ENCODE measurements around the gene CHN2. TPM values are rescaled to one million over a fixed set of nuclear protein-coding genes. Genes with fewer than 3 reads are reported as not detected.

The CHN2 gene
- total RNA-seq, 6 donors from 2014 or later = 6.2 to 13.7 (median 11.2) TPM

DNA sequence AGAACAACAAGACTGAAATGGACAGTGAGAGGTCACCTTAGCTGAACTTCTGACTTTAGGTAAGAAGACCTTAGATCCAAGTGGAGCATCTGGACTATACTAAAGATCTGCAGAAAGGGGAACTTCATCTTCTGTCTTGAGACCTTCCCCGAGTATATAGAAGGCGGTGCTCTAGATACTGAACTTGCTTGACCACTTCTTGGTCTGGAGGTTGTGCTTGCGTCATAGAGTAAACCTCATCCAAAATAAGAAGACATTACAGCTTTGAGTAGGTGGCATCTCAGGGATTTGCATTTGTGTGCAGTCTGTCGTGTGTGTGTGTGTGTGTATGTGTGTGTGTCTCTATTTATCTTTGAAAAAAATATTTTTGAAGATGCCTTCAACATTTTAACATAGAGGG lies 157.5 kb downstream of the CHN2 start:
- Histone ChIP-seq H3K4me1 (no peaks in the 10 kb centered on the region), H3K36me3 (no peaks in the 10 kb centered on the region), H3K27me3 (no peaks in the 10 kb centered on the region), H3K27ac (no peak overlapping the region), H3K4me3 (no peak overlapping the region), H3K9me3 (no peaks in the 10 kb centered on the region)
- no peak for DNase-seq
- 37 to 52% methylated on average over 4 of the region's 4 CpGs for WGBS, 2 donors
- TF ChIP-seq, protein P1, sequence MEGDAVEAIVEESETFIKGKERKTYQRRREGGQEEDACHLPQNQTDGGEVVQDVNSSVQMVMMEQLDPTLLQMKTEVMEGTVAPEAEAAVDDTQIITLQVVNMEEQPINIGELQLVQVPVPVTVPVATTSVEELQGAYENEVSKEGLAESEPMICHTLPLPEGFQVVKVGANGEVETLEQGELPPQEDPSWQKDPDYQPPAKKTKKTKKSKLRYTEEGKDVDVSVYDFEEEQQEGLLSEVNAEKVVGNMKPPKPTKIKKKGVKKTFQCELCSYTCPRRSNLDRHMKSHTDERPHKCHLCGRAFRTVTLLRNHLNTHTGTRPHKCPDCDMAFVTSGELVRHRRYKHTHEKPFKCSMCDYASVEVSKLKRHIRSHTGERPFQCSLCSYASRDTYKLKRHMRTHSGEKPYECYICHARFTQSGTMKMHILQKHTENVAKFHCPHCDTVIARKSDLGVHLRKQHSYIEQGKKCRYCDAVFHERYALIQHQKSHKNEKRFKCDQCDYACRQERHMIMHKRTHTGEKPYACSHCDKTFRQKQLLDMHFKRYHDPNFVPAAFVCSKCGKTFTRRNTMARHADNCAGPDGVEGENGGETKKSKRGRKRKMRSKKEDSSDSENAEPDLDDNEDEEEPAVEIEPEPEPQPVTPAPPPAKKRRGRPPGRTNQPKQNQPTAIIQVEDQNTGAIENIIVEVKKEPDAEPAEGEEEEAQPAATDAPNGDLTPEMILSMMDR (IDR thresholded peaks at IDR 0.05) = no peak
- TF ChIP-seq POLR2AphosphoS5 (IDR thresholded peaks at IDR 0.05) (no peak), EP300 (IDR thresholded peaks at IDR 0.05) (no peak), POLR2A (IDR thresholded peaks at IDR 0.05) (no peak)
- ATAC-seq (ENCODE audit: low FRiP score in 2 of 2) = peak in 1 of 2 donors; percentile 48

DNA sequence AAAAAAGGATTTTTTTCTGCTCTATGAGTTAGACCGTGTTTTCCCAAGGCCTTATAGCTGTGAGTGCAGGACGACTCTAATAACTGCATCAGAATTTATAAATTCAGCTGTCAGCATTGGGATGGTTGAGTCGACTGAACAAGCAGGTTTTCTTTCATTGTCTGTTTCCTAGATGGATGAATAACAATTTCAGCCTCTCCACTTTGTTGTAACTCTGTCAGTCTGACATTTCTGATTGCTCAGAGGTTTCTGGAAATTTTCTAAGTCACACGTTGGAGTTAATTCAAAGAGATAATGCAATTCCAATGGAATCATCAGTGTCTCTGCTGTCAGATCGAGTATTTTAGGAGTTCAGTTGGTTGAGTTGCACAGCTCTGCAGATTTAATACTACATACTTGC lies 159.2 kb downstream of the CHN2 start:
- TF ChIP-seq EP300 (IDR thresholded peaks at IDR 0.05) = no peak
- TF ChIP-seq POLR2A (IDR thresholded peaks at IDR 0.05) = no peak
- TF ChIP-seq, protein P1 (IDR thresholded peaks at IDR 0.05) = no peak
- no peak for TF ChIP-seq POLR2AphosphoS5 (IDR thresholded peaks at IDR 0.05)
- WGBS, 2 donors = 82 to 91% methylated on average over 5 of the region's 5 CpGs
- no peaks in the 10 kb centered on the region for H3K9me3 ChIP-seq

DNA sequence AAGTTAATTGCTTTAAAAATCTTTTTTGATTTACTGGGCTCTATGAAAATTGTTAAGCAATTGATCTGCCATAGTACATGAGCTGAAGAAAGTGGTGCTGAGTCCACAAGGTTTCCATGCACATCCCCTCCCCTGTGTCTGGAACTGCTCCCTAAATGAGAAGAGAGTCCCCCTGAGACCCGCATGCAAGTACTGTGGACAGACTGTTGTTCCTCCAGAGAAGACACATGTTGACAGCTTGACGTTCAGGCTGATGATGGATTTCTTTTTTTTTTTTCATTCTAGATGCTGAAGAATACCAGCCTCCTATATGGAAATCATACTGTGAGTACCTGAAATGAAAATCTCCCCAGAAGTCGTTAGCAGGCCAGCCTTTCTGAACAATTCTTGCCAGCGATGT lies 159.8 kb downstream of the CHN2 start:
- H3K9me3 ChIP-seq = no peaks in the 10 kb centered on the region
- no peak for DNase-seq
- H3K4me3 ChIP-seq = no peak overlapping the region
- no peak for ATAC-seq (ENCODE audit: low FRiP score in 2 of 2)
- H3K27ac ChIP-seq = no peak overlapping the region
- H3K27me3 ChIP-seq = no peaks in the 10 kb centered on the region
- TF ChIP-seq POLR2A (IDR thresholded peaks at IDR 0.05) = no peak
- TF ChIP-seq, protein P1 (IDR thresholded peaks at IDR 0.05) = no peak
- no peak for TF ChIP-seq POLR2AphosphoS5 (IDR thresholded peaks at IDR 0.05)
- no peak for TF ChIP-seq EP300 (IDR thresholded peaks at IDR 0.05)
- WGBS, 2 donors = 88 to 97% methylated on average over 4 of the region's 4 CpGs
- H3K36me3 ChIP-seq = no peaks in the 10 kb centered on the region
- H3K4me1 ChIP-seq = no peaks in the 10 kb centered on the region

More for the DNA sequence above, 159.2 kb downstream of the CHN2 start:
- no peak for ATAC-seq (ENCODE audit: low FRiP score in 2 of 2)
- H3K4me3 ChIP-seq = no peak overlapping the region
- no peak overlapping the region for H3K27ac ChIP-seq
- DNase-seq = no peak
- no peaks in the 10 kb centered on the region for H3K27me3 ChIP-seq
- no peaks in the 10 kb centered on the region for H3K36me3 ChIP-seq
- no peaks in the 10 kb centered on the region for H3K4me1 ChIP-seq

DNA sequence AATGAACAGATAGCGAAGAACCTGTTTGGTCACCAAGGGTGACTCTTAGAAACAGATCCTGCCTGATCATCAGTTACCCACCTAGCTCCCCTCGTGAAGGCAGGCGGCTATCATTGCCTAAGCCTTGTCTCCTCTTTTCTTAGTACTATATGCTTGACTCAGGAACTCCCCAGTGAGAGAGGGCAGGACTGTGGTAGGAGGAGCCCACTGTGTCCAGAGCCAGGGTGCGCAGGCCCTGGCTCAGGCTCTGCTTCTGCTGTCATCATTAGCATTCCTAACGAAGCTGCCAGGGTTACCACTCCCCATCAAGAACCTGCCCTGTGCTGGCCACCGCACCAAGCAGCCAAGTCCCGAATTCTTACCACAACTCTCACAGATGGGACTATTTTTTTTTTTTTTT lies 160.8 kb downstream of the CHN2 start:
- no peaks in the 10 kb centered on the region for H3K9me3 ChIP-seq
- WGBS, 2 donors = 88 to 95% methylated on average over 7 of the region's 7 CpGs
- ATAC-seq (ENCODE audit: low FRiP score in 2 of 2) (no peak), DNase-seq (no peak)
- H3K36me3 ChIP-seq = no peaks in the 10 kb centered on the region
- no peak overlapping the region for H3K27ac ChIP-seq
- no peaks in the 10 kb centered on the region for H3K27me3 ChIP-seq
- no peak overlapping the region for H3K4me3 ChIP-seq
- TF ChIP-seq, protein P1 (IDR thresholded peaks at IDR 0.05) = no peak
- TF ChIP-seq POLR2A (IDR thresholded peaks at IDR 0.05) (no peak), EP300 (IDR thresholded peaks at IDR 0.05) (no peak), POLR2AphosphoS5 (IDR thresholded peaks at IDR 0.05) (no peak)
- H3K4me1 ChIP-seq = no peaks in the 10 kb centered on the region

DNA sequence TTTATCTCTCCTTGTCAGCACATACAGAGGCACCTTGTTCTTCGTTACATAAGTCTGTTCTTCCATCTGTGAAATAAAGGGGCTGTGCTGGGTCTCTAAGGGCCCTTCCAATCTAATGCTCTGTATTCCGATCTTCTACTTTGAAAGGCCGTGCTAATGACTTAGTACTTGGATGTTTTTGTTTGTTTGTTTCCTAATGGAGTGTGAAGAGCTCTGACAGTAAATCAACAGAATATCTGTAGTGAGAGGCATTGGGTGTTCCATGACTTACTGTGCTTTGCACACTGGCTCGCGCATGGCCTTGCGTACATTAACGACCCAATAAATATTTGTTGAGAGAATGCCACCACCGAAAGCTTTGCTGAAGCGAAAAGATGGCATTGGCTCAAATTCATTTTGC lies 162.1 kb downstream of the CHN2 start:
- H3K36me3 ChIP-seq = no peaks in the 10 kb centered on the region
- no peak for DNase-seq
- H3K4me1 ChIP-seq = no peaks in the 10 kb centered on the region
- H3K9me3 ChIP-seq = no peaks in the 10 kb centered on the region
- no peak overlapping the region for H3K4me3 ChIP-seq
- no peak overlapping the region for H3K27ac ChIP-seq
- TF ChIP-seq EP300 (IDR thresholded peaks at IDR 0.05) = no peak
- no peak for TF ChIP-seq POLR2A (IDR thresholded peaks at IDR 0.05)
- TF ChIP-seq POLR2AphosphoS5 (IDR thresholded peaks at IDR 0.05) = no peak
- TF ChIP-seq, protein P1 (IDR thresholded peaks at IDR 0.05) = no peak
- no peaks in the 10 kb centered on the region for H3K27me3 ChIP-seq
- WGBS, 2 donors = 88 to 91% methylated on average over 9 of the region's 9 CpGs
- no peak for ATAC-seq (ENCODE audit: low FRiP score in 2 of 2)

All from upper lobe of left lung (tissue), 6 donors.